ENCODE data around the gene FADS2. TPM values are rescaled to one million over a fixed set of nuclear protein-coding genes. Genes with fewer than 3 reads are reported as not detected.

The FADS2 gene
- total and polyA plus RNA-seq, 3 donors from 2014 or later: 73.5 to 123 (median 80.8) TPM

GRCh38 chr11:61805146-61805545 is 23.0 kb upstream of the FADS2 start:
- no peak overlapping the region for H3K4me3 ChIP-seq
- H3K36me3 ChIP-seq (ENCODE audit: low read depth, missing control alignments): no peaks in the 10 kb centered on the region
- TF ChIP-seq POLR2A (IDR thresholded peaks at IDR 0.05) (no peak), CTCF (IDR thresholded peaks at IDR 0.05) (no peak)
- WGBS, 2 donors: 71 to 93% methylated on average over 1 of the region's 1 CpG
- H3K4me1 ChIP-seq: no peaks in the 10 kb centered on the region
- intact Hi-C loops (cut with DNase I; ENCODE audit: low total_unique reads): no loop called here
- H3K27me3 ChIP-seq: no peaks in the 10 kb centered on the region
- DNase-seq: no peak
- H3K9me3 ChIP-seq: no peaks in the 10 kb centered on the region
- no peak overlapping the region for H3K27ac ChIP-seq

GRCh38 chr11:61806785-61807184 is 21.3 kb upstream of the FADS2 start:
- Histone ChIP-seq H3K4me1 (no peaks in the 10 kb centered on the region), H3K36me3 (ENCODE audit: low read depth, missing control alignments) (no peaks in the 10 kb centered on the region), H3K4me3 (no peak overlapping the region), H3K9me3 (no peaks in the 10 kb centered on the region), H3K27me3 (no peaks in the 10 kb centered on the region), H3K27ac (no peak overlapping the region)
- intact Hi-C loops (cut with DNase I; ENCODE audit: low total_unique reads): no loop called here
- DNase-seq: no peak
- TF ChIP-seq CTCF (IDR thresholded peaks at IDR 0.05): no peak
- TF ChIP-seq POLR2A (IDR thresholded peaks at IDR 0.05): no peak
- 92 to 93% methylated on average over 5 of the region's 5 CpGs for WGBS, 2 donors

- no peak overlapping the region for H3K27ac ChIP-seq
- no peaks in the 10 kb centered on the region for H3K9me3 ChIP-seq
- no peaks in the 10 kb centered on the region for H3K27me3 ChIP-seq
- DNase-seq: no peak
- H3K4me1 ChIP-seq: no peaks in the 10 kb centered on the region
- intact Hi-C loops (cut with DNase I; ENCODE audit: low total_unique reads): no loop called here
- WGBS, 2 donors: 89 to 95% methylated on average over 8 of the region's 8 CpGs
- H3K4me3 ChIP-seq: no peak overlapping the region
- H3K36me3 ChIP-seq (ENCODE audit: low read depth, missing control alignments): no peaks in the 10 kb centered on the region
- TF ChIP-seq POLR2A (IDR thresholded peaks at IDR 0.05): no peak
- no peak for TF ChIP-seq CTCF (IDR thresholded peaks at IDR 0.05)
Observed at GRCh38 chr11:61810671-61811175, 17.4 kb upstream of the FADS2 start.

- no peak for DNase-seq
- H3K9me3 ChIP-seq: no peaks in the 10 kb centered on the region
- no peak for TF ChIP-seq POLR2A (IDR thresholded peaks at IDR 0.05)
- TF ChIP-seq CTCF (IDR thresholded peaks at IDR 0.05): no peak
- intact Hi-C loops (cut with DNase I; ENCODE audit: low total_unique reads): no loop called here
- no peak overlapping the region for H3K4me3 ChIP-seq
- WGBS, 2 donors: 90 to 96% methylated on average over 5 of the region's 5 CpGs
- H3K4me1 ChIP-seq: no peaks in the 10 kb centered on the region
- no peaks in the 10 kb centered on the region for H3K36me3 ChIP-seq (ENCODE audit: low read depth, missing control alignments)
- no peaks in the 10 kb centered on the region for H3K27me3 ChIP-seq
- H3K27ac ChIP-seq: no peak overlapping the region
Observed at GRCh38 chr11:61811831-61812230, 16.3 kb upstream of the FADS2 start.

- H3K4me3 ChIP-seq: no peak overlapping the region
- intact Hi-C loops (cut with DNase I; ENCODE audit: low total_unique reads): no loop called here
- no peak overlapping the region for H3K27ac ChIP-seq
- no peaks in the 10 kb centered on the region for H3K36me3 ChIP-seq (ENCODE audit: low read depth, missing control alignments)
- no peak for TF ChIP-seq CTCF (IDR thresholded peaks at IDR 0.05)
- no peak for TF ChIP-seq POLR2A (IDR thresholded peaks at IDR 0.05)
- no peaks in the 10 kb centered on the region for H3K27me3 ChIP-seq
- DNase-seq: no peak
- peaks cover 8% of the 10 kb centered on the region for H3K4me1 ChIP-seq
- H3K9me3 ChIP-seq: no peaks in the 10 kb centered on the region
- WGBS, 2 donors: 87 to 93% methylated on average over 4 of the region's 4 CpGs
Observed at GRCh38 chr11:61812736-61813411, 15.2 kb upstream of the FADS2 start.
